ENCODE results near the gene FBXW8. TPM values are rescaled to one million over a fixed set of nuclear protein-coding genes. Genes with fewer than 3 reads are reported as not detected.

Gene FBXW8
- total RNA-seq, 1 donor from 2014 or later: 14.4 TPM

GRCh38 chr12:117072106-117072505 lies 161.4 kb downstream of the FBXW8 start:
- no peak overlapping the region for H3K4me3 ChIP-seq (ENCODE audit: low read depth, low read length)
- no peak for DNase-seq (ENCODE audit: low read depth)
- TF ChIP-seq CTCF (conservative IDR thresholded peaks at IDR 0.05; ENCODE audit: low read depth, low read length): no peak

GRCh38 chr12:117072736-117073490 lies 162.2 kb downstream of the FBXW8 start:
- no peak overlapping the region for H3K4me3 ChIP-seq (ENCODE audit: low read depth, low read length)
- DNase-seq (ENCODE audit: low read depth): no peak
- TF ChIP-seq CTCF (conservative IDR thresholded peaks at IDR 0.05; ENCODE audit: low read depth, low read length): no peak

DNA sequence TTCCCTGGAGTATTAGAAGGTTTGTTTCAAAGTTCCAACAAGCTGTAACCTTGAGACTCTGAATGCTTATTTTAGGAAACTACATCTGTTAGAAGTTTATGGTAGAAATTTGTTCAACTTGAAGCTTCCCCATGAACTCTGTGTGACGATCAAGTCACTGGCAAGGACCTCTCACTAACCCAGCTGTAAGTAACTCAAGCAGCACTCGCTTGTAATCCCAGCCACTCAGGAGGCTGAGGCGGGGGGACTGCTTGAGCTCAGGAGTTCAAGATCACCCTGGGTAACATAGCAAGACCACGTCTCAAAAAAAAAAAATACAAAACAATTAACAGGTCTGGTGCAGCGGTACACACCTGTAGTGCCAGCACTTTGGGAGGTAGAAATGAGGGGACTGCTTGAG lies 162.9 kb downstream of the FBXW8 start:
- no peak for DNase-seq (ENCODE audit: low read depth)
- H3K4me3 ChIP-seq (ENCODE audit: low read depth, low read length): no peak overlapping the region
- TF ChIP-seq CTCF (conservative IDR thresholded peaks at IDR 0.05; ENCODE audit: low read depth, low read length): no peak

DNA sequence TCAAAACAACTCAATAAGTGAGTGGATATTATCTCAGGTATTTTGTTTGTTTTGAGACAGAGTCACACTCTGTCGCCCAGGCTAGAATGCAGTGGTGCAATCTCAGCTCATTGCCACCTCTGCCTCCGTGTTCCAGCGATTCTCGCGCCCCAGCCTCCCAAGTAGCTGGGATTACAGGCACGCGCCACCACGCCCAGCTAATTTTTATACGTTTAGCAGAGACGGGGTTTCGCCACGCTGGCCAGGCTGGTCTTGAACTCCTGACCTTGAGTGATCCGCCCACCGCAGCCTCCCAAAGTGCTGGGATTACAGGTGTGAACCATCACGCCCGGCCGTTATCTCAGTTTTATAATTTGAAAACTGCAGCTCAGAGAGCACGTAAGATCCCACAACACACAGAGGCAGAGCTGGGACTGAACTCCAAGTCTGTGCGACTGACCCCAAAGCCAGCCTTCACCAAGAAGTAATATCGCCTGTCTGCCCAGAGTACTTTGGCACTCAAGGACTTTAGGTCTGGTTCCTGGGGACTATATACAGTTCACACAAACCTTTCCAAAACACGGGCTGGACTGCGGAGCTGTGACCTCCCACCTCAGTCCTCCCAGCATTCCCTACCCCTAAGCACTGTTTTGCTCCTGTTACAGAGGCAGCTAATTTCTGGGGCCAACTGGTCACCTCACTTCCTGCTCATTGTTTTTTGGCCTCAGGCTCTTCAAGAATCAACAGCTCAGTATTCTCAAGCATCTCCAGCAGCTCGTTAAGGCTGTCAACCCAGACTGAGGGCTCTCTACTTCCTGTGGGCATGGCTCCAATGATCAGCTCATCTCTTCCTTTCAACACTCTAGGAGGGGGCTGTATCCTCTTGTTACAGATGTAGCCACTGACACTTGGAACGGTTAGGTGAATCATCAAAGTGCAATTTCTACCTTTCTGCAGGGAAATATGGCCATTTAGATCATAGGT lies 165.9 kb downstream of the FBXW8 start:
- H3K4me3 ChIP-seq (ENCODE audit: low read depth, low read length): no peak overlapping the region
- no peak for TF ChIP-seq CTCF (conservative IDR thresholded peaks at IDR 0.05; ENCODE audit: low read depth, low read length)
- no peak for DNase-seq (ENCODE audit: low read depth)

DNA sequence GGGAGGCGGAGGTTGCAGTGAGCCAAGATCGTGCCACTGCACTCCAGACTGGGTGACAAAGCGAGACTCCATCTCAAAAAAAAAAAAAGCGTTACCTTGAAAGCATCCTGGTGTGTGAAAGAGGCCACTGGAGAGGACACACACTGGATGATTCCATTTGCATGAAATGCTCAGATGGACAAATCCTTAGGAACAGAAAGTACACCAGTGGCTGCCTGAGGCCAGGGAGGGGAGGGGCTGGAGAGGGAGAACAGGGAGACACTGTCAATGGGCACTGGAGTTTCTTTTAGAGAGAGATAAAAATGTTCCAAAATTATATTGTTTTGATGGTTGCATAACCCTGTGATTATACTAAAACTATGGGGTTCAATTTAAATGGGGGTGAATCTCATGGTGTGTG lies 168.7 kb downstream of the FBXW8 start:
- no peak for TF ChIP-seq CTCF (conservative IDR thresholded peaks at IDR 0.05; ENCODE audit: low read depth, low read length)
- no peak overlapping the region for H3K4me3 ChIP-seq (ENCODE audit: low read depth, low read length)
- DNase-seq (ENCODE audit: low read depth): no peak

- DNase-seq (ENCODE audit: low read depth): no peak
- no peak for TF ChIP-seq CTCF (conservative IDR thresholded peaks at IDR 0.05; ENCODE audit: low read depth, low read length)
- H3K4me3 ChIP-seq (ENCODE audit: low read depth, low read length): no peak overlapping the region
These were observed 170.0 kb downstream of the FBXW8 start for GRCh38 chr12:117080661-117081144.

Other genes with a start within 250 kb of the FBXW8 start
- gene SPRING1, start 172.9 kb upstream of the FBXW8 start, total RNA-seq: 32.6 and 49.9 TPM in 2 replicates
- gene RNFT2, start 172.6 kb upstream of the FBXW8 start, total RNA-seq: 4.3 and 10.5 TPM in 2 replicates
- gene HRK, start 29.5 kb upstream of the FBXW8 start, total RNA-seq: not detected in 2 replicates
- 2.1 and 6.9 TPM in 2 replicates for gene TESC, start 188.5 kb downstream of the FBXW8 start, total RNA-seq